CD4-positive, alpha-beta memory T cell (primary cell): ENCODE results near the gene MOB3B. TPM values are rescaled to one million over a fixed set of nuclear protein-coding genes. Genes with fewer than 3 reads are reported as not detected.

Experiments used
- CTCF ChIA-PET: fragments of 350-600 bp; sonication (Branson Sonifier 250); formaldehyde crosslinking; loops from one replicate; lab custom pipeline; 2021; ENCODE audit warnings: inconsistent platforms; ENCODE audit not compliant: partially characterized antibody; lab: Charles Lee
- POLR2A ChIA-PET: fragments of 350-600 bp; sonication (Branson Sonifier 250); formaldehyde crosslinking; loops from one replicate; lab custom pipeline; 2021; ENCODE audit not compliant: partially characterized antibody; lab: Charles Lee
- DNase-seq, 5 donors: peaks; one replicate each; pipeline versions ENCODE4 v3.0.0 to v3.0.0-alpha.2; 2020 to 2022; ENCODE audit warnings: mixed read lengths in 1 of 5
- H3K27ac ChIP-seq: one replicate; pipeline ENCODE4 v1.7.0; 2013; ENCODE audit warnings: low read depth, low read length
- H3K27me3 ChIP-seq: 2 replicates; pipeline ENCODE4 v1.7.0; 2013; ENCODE audit warnings: mild to moderate bottlenecking, low read length, moderate library complexity; ENCODE audit not compliant: insufficient read depth
- H3K36me3 ChIP-seq: 2 replicates; pipeline ENCODE4 v1.7.0; 2013; ENCODE audit warnings: mild to moderate bottlenecking, low read length, moderate library complexity; ENCODE audit not compliant: insufficient read depth
- H3K4me1 ChIP-seq: 2 replicates; pipeline ENCODE4 v1.7.0; 2013; ENCODE audit warnings: mild to moderate bottlenecking, low read length, moderate library complexity; ENCODE audit not compliant: insufficient read depth
- H3K4me3 ChIP-seq, 2 donors: one replicate each; pipeline ENCODE4 v1.7.0; 2013; ENCODE audit warnings: low read length in 2 of 2, mild to moderate bottlenecking in 1 of 2
- H3K9me3 ChIP-seq, 2 donors: one replicate each; pipeline ENCODE4 v1.7.0; 2013; ENCODE audit warnings: low read length in 2 of 2, control low read depth in 1 of 2; ENCODE audit not compliant: control insufficient read depth in 1 of 2
- H3K27ac Mint-ChIP-seq, 7 donors: one replicate each; pipeline ENCODE4 v1.8.0; 2020 to 2021; ENCODE audit warnings: mixed read lengths in 7 of 7, mild to moderate bottlenecking in 6 of 7, inconsistent platforms in 3 of 7, moderate library complexity in 3 of 7
- H3K27me3 Mint-ChIP-seq, 2 donors: one replicate each; pipeline ENCODE4 v1.8.0; 2020 to 2021; ENCODE audit warnings: mixed read lengths in 2 of 2
- H3K36me3 Mint-ChIP-seq, 2 donors: one replicate each; pipeline ENCODE4 v1.8.0; 2020 to 2021; ENCODE audit warnings: mixed read lengths in 2 of 2, inconsistent platforms in 1 of 2, mild to moderate bottlenecking in 1 of 2
- H3K4me1 Mint-ChIP-seq, 4 donors: one replicate each; pipeline ENCODE4 v1.8.0; 2020 to 2021; ENCODE audit warnings: mixed read lengths in 4 of 4, mild to moderate bottlenecking in 1 of 4
- H3K4me3 Mint-ChIP-seq, 8 donors: one replicate each; pipeline ENCODE4 v1.8.0; 2020 to 2021; ENCODE audit warnings: mixed read lengths in 8 of 8, mild to moderate bottlenecking in 7 of 8, moderate library complexity in 6 of 8, inconsistent platforms in 3 of 8
- H3K9me3 Mint-ChIP-seq, 8 donors: one replicate each; pipeline ENCODE4 v1.8.0; 2020 to 2021; ENCODE audit warnings: mixed read lengths in 8 of 8, mild to moderate bottlenecking in 5 of 8, inconsistent platforms in 3 of 8, moderate library complexity in 1 of 8
- intact Hi-C: fragments of 100-400 bp; cut with micrococcal nuclease; formaldehyde crosslinking; loops from one replicate; pipeline ENCODE4 v1.15.1; 2023
- polyA plus RNA-seq, 2 donors: library from polyadenylated mRNA; unstranded; fragments of 300-500 nt; fragmentation: Illumina TruSeq; gene quantifications; one replicate each; pipeline ENCODE4 v1.2.3, GENCODE V29; 2021
- total RNA-seq, 2 experiments: library from RNA; stranded (reverse); gene quantifications; one replicate each; pipeline ENCODE4 v1.2.3, GENCODE V29; 2021

Gene MOB3B
- total and polyA plus RNA-seq, 4 experiments from 2014 or later = 0.05 to 0.64 (median 0.34) TPM

DNA sequence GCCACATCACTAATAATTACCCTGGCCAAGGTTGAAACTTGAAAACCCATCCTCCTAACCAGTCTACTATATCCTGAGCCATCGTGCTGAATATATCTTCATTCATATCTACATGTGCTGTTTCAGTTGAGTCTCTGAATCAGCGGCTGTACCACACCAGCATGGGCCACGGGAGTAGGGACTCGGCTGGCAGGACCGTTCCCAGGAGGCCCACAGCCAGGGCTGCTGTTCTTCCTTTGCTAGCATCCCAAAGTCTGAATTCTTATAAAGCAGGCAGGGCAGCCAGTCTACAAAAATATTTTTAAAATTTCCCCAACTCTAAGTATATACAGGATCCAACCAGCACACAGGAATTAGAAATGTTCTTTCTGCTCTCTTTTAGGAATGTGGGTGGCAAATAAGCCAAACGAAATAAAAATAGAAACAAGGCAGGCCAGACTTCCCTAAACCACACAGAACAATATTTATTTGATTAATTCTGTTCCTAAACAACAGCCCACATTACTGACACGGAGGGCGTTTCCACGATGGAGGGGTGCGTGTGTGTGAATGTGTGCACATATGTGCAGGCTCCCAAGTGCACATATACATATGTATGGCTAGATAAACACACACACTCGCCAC is 189.8 kb downstream of the MOB3B start:
- H3K9me3 ChIP-seq = no peaks in the 10 kb centered on the region
- no peak overlapping the region for H3K27ac ChIP-seq
- Mint-ChIP-seq H3K27me3 (peaks cover 0 to 1% of the 10 kb centered on the region in 2 donors), H3K36me3 (no peaks in the 10 kb centered on the region), H3K4me3 (no peak overlapping the region), H3K27ac (no peak overlapping the region), H3K4me1 (no peaks in the 10 kb centered on the region), H3K9me3 (peaks cover 0 to 2% (median 0%) of the 10 kb centered on the region in 8 donors)
- ChIA-PET POLR2A (no interaction called here), CTCF (no interaction called here)
- no peak overlapping the region for H3K4me3 ChIP-seq
- no peaks in the 10 kb centered on the region for H3K36me3 ChIP-seq
- DNase-seq = no peak
- intact Hi-C loops = no loop called here
- H3K4me1 ChIP-seq = no peaks in the 10 kb centered on the region
- H3K27me3 ChIP-seq = no peaks in the 10 kb centered on the region

DNA sequence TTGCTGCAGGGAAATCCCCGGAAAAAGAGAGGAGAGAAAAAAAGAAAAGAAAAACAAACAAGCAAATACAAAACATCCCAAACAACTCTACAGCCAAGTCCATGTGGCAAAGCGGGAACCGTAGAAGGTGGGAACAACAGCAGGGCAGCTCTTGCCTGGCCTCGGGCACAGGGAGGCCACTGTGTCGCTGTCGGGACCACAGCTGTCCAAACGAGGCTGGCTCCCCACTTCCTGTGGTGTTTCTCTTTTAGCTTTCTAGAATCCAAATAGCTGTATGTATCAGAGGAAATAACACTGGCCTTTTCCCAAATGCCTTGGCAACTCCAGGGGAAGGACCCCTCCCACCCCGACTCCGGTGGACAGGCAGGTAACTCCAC is 191.1 kb downstream of the MOB3B start:
- CTCF ChIA-PET = no interaction called here
- Mint-ChIP-seq H3K4me3 (no peak overlapping the region), H3K27me3 (peaks cover 0 to 1% of the 10 kb centered on the region in 2 donors), H3K27ac (no peak overlapping the region), H3K4me1 (no peaks in the 10 kb centered on the region), H3K9me3 (peaks cover 0 to 1% (median 0%) of the 10 kb centered on the region in 8 donors), H3K36me3 (no peaks in the 10 kb centered on the region)
- H3K4me1 ChIP-seq = no peaks in the 10 kb centered on the region
- H3K4me3 ChIP-seq = no peak overlapping the region
- H3K36me3 ChIP-seq = no peaks in the 10 kb centered on the region
- POLR2A ChIA-PET = no interaction called here
- DNase-seq = no peak
- H3K9me3 ChIP-seq = no peaks in the 10 kb centered on the region
- H3K27me3 ChIP-seq = no peaks in the 10 kb centered on the region
- intact Hi-C loops = no loop called here
- no peak overlapping the region for H3K27ac ChIP-seq

DNA sequence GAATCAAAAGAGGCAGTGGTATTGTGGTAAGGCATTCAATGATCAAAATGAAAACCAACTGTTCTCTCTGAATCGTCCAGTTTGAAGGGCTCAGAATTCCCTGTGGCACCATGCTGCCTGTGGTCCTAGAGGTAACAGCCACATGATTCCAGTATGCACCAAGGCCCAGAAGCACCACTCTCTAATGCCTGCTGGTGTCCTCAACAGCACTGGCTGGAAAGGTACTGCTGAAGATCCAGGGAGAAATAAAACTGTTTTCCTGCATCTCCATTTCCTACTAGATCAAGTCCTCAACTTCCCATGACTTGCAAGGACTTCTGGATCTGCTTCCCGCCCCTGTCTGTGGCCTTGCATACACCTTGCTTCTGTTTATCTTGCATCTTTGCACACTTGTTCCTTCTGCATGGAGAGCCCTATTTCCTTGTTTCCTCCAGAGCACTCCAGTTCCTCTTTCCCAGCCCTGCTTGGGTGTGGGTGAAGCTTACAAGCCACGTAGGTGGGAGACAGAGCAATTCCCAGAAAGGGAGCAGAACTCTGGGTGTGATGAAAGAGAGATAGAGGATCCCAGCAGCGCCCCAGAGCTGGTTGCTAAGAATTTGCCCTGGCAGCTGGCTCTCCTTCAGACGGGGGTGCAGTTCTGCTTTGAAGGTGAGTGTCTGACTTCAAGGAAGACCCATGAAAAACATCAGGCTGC is 191.6 kb downstream of the MOB3B start:
- Mint-ChIP-seq H3K9me3 (no peaks in the 10 kb centered on the region), H3K4me3 (no peak overlapping the region), H3K27ac (no peak overlapping the region), H3K36me3 (no peaks in the 10 kb centered on the region), H3K4me1 (no peaks in the 10 kb centered on the region), H3K27me3 (peaks cover 0 to 1% of the 10 kb centered on the region in 2 donors)
- Histone ChIP-seq H3K27ac (no peak overlapping the region), H3K9me3 (no peaks in the 10 kb centered on the region), H3K4me3 (no peak overlapping the region), H3K36me3 (no peaks in the 10 kb centered on the region), H3K4me1 (no peaks in the 10 kb centered on the region), H3K27me3 (no peaks in the 10 kb centered on the region)
- intact Hi-C loops = no loop called here
- POLR2A ChIA-PET = no interaction called here
- DNase-seq = no peak
- CTCF ChIA-PET = no interaction called here

DNA sequence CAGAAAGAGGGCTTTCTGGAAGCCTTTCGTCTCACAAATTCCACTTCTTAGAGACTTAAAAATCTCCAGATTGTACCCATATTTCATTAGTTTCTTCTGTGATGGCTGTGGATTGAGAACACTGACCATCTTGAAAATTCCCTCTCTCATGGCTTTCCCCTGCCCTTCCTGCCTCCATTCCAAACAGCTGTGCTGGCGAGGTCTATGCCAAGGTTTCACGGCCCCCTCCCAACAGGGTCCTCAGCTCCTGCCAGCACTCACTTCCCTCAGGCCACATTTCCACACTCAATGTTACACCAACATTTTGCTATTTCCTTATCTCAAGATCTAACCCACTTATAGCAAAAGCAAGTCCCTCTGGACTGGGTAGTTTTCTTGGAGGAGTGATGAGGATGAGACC is 192.4 kb downstream of the MOB3B start:
- H3K27ac ChIP-seq = no peak overlapping the region
- no peaks in the 10 kb centered on the region for H3K27me3 ChIP-seq
- H3K27ac Mint-ChIP-seq = no peak overlapping the region
- no peaks in the 10 kb centered on the region for H3K9me3 ChIP-seq
- no peaks in the 10 kb centered on the region for H3K36me3 Mint-ChIP-seq
- CTCF ChIA-PET = no interaction called here
- H3K4me1 Mint-ChIP-seq = no peaks in the 10 kb centered on the region
- H3K36me3 ChIP-seq = no peaks in the 10 kb centered on the region
- H3K4me3 Mint-ChIP-seq = no peak overlapping the region
- intact Hi-C loops = no loop called here
- no peaks in the 10 kb centered on the region for H3K9me3 Mint-ChIP-seq
- H3K4me3 ChIP-seq = no peak overlapping the region
- POLR2A ChIA-PET = no interaction called here
- no peaks in the 10 kb centered on the region for H3K4me1 ChIP-seq
- no peak for DNase-seq
- peaks cover 0 to 1% of the 10 kb centered on the region in 2 donors for H3K27me3 Mint-ChIP-seq

DNA sequence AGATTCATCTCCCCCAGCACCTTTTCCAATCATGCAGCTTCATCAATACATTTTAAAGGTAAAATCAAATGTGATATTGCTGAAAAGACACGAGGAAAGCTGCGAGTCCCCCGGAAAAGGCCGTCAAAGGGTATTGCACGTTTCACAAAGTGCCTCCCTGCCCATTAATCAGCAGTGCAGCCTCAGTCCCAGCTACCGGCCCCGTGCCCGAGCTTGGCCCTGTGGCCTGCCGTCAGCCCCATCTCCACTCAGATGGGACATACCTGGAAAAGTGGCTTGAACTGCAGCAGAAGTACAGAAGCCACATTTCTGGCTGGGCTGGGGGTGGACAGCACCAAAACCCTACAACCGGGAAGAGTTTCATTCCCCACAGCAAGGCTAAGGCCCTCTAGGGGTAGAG is 192.8 kb downstream of the MOB3B start:
- H3K9me3 Mint-ChIP-seq = no peaks in the 10 kb centered on the region
- H3K4me3 Mint-ChIP-seq = no peak overlapping the region
- Histone ChIP-seq H3K4me3 (no peak overlapping the region), H3K27me3 (no peaks in the 10 kb centered on the region), H3K27ac (no peak overlapping the region), H3K4me1 (no peaks in the 10 kb centered on the region), H3K9me3 (no peaks in the 10 kb centered on the region), H3K36me3 (no peaks in the 10 kb centered on the region)
- CTCF ChIA-PET = no interaction called here
- H3K4me1 Mint-ChIP-seq = no peaks in the 10 kb centered on the region
- intact Hi-C loops = no loop called here
- no peaks in the 10 kb centered on the region for H3K36me3 Mint-ChIP-seq
- peaks cover 0 to 1% of the 10 kb centered on the region in 2 donors for H3K27me3 Mint-ChIP-seq
- no peak for DNase-seq
- POLR2A ChIA-PET = no interaction called here
- no peak overlapping the region for H3K27ac Mint-ChIP-seq

DNA sequence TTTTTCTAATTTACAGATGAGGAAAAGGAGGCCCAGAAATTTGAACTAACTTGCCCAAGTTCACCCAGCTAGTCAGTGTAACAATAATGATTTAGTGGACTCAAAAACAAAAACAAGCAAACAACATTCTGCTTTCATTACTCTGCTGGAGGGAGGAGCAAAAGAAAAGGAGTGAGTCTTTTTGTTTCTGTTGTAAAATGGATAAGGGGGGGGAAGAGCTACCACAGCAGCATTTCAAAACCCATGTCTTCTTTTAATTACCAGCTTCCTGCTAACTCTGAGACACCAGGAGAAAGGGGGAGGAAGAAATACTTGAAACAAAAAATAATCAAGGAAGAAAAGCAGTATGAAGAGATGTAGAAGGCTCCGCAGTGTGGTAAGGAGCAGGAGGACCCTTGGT is 193.5 kb downstream of the MOB3B start:
- intact Hi-C loops = no loop called here
- no peaks in the 10 kb centered on the region for H3K9me3 Mint-ChIP-seq
- H3K4me1 Mint-ChIP-seq = no peaks in the 10 kb centered on the region
- no peak overlapping the region for H3K27ac Mint-ChIP-seq
- no peaks in the 10 kb centered on the region for H3K36me3 ChIP-seq
- H3K4me3 Mint-ChIP-seq = no peak overlapping the region
- CTCF ChIA-PET = no interaction called here
- no peak overlapping the region for H3K4me3 ChIP-seq
- DNase-seq = no peak
- POLR2A ChIA-PET = no interaction called here
- no peaks in the 10 kb centered on the region for H3K36me3 Mint-ChIP-seq
- no peaks in the 10 kb centered on the region for H3K27me3 ChIP-seq
- peaks cover 0 to 1% of the 10 kb centered on the region in 2 donors for H3K27me3 Mint-ChIP-seq
- no peaks in the 10 kb centered on the region for H3K4me1 ChIP-seq
- H3K27ac ChIP-seq = no peak overlapping the region
- no peaks in the 10 kb centered on the region for H3K9me3 ChIP-seq

DNA sequence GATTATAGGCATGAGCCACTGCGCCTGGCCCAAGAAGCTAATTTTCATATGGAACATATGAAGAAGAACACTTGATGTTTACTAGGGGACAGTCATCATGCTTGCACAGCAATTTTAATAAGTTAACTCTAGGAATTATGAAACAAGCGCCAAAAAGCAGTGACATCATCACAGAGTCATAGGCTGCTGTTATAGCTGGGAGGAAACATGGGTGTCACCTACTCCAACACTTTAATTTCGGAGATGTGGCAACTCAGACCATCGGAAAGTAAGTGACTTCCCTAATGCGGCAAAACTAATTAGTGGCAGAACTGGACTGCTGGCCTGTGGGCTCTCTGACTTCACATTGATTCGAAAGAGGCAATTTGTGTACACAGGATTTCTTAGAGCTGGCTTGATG is 194.5 kb downstream of the MOB3B start:
- no peak for DNase-seq
- no peaks in the 10 kb centered on the region for H3K9me3 ChIP-seq
- no peak overlapping the region for H3K27ac ChIP-seq
- H3K4me3 ChIP-seq = no peak overlapping the region
- POLR2A ChIA-PET = no interaction called here
- H3K27me3 ChIP-seq = no peaks in the 10 kb centered on the region
- Mint-ChIP-seq H3K27me3 (peaks cover 0 to 1% of the 10 kb centered on the region in 2 donors), H3K4me3 (no peak overlapping the region), H3K27ac (no peak overlapping the region), H3K36me3 (no peaks in the 10 kb centered on the region), H3K4me1 (no peaks in the 10 kb centered on the region), H3K9me3 (no peaks in the 10 kb centered on the region)
- H3K36me3 ChIP-seq = no peaks in the 10 kb centered on the region
- intact Hi-C loops = no loop called here
- H3K4me1 ChIP-seq = no peaks in the 10 kb centered on the region
- CTCF ChIA-PET = no interaction called here
